NCI-H226 (cell line): ENCODE measurements around the gene SLC19A1.
"Not testable (repeated sequence)": the region's sequence is repeated elsewhere in the genome, so short reads cannot be mapped to it uniquely, and the experiment has no call there.

Source experiments
- DNase-seq: peaks from one replicate; pipeline ENCODE4 v3.0.0-alpha.2; 2015

The SLC19A1 gene

DNA sequence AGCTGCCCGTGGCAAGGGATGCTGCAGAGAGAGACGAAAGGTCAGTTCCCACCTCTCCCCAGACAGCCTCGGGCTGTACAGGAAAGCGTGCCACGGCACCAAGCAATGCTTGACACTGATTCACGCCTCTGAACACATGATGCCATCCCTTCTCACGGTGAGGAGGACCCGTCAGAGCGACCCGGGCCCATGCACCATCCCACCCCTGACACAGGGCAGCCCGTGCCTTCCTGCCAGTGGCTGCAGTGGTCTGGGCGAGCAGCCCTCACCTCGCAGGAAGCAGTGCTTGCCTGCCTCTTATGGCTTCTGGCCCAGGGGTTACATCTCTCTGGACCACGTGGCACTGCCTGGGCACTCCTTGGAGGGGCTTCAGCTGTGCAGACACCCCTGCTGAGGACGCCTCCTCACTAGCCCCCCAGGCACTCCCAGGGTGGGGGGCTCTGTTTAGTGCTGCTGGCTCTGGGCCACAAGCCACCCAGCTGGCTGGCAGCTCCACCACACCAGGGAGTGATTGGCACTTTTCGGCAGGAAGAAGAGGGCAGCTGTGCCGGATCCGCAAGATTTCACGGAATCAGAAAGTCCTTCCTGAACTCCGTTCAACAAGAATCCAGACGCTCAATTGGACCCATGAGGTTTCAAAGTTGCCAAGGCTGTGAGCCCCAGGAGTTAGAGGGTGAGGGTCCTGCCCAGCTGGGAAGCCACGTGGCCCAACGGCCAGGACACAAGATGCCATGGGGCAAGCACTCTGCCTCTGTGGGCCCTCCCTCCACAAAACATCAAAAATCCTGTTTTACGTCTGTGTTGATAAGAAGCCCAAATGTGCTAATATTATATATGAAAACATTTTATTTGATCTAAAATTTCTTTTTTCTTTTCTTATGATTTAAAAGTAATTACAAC is 34.8 kb upstream of the SLC19A1 start:
- no peak for DNase-seq

DNA sequence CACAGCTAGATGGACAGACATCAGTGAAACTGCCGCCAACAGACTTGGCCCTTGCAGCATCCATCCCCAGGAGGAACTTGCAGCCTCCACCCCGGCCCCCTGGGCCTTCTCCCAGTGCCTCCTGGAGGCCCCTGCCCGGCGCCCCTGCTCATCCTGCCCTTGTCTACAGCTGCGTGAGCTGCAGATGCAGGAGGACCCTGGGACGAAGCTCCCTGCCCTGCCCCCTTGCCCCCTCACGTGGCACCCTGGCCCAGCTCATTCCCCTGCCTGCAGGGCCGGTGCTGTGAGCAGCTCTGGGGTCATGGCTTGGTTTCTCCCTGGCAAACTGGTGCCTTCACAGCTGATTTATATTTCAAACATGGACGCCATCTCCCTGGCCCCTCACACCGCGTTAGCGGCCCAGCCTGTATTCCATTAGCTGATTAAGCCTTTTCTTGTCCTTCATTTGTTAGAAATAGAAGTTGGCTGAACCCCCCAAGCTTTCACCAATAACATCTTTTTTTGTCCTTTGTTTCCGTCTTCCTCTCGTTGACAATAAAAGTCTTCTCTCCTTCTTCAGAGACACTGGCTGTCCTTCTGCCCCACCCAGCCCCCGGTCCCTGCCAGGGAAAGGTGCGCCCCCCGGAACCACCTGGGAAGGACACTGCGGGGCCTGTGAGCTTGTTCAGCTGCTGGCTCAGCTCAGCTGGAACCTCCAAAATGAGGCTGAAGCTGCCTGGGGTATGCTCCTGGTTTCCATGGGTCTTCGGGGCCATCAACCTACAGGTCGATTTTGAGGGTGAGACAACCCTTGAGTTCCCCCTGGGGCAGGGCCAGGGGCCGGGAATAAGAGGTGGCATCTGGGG is 34.0 kb upstream of the SLC19A1 start:
- DNase-seq, result no peak

DNA sequence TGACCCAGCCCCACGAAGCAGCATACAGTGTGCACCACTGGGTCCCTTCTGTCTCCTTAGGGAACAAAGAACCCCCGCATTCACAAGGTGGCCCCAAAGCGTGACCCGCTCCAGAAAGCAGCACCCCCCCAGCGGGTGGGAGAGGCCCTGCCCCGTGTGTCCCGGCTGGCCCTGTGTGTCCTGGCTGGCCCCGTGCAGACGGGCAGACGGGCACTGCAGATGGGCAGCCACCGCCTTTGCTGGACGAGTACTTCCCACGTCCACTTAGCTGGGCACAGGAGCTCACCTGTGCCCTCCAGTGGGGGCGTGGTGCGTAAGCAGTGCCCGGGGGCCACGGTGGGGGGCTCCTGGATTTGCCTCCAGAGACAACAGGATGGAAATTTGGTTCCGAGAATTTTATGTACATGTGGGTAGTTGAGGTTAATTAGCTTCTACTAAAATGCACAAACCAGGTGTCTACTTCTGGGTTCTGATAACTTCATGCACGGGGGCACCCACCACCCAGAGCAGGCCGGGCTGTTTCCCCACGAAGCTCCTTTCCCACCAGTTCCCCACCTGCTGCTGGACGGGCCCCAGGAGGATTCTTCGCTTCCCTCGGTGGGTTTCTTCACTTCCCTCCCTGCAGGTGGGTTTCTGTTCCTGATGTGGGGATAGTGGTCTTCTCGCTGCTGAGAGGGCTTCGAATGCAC is 33.2 kb upstream of the SLC19A1 start:
- no peak for DNase-seq

DNA sequence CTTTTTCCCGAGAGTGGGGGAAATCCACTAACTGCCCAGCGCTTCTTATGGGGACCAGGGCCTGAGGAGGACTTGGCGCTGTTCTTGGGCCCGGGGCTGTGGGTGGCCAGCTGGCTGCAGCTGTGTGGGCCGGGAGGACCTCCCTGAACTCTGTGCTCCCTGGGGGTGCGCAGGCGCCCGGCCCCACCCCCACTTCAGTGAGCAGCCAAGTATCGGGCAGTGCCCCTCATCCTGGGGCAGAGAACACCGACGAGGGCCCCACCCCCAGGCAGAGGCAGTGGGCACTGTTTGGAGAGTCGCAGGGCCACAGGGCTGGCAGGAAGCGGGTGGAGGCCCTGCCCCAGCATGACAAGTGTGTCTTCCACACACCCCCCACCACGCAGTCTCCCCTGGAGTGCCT is 32.5 kb upstream of the SLC19A1 start:
- no peak for DNase-seq

GRCh38 chr21:45574081-45574501 is 31.9 kb upstream of the SLC19A1 start:
- no peak for DNase-seq

GRCh38 chr21:45573452-45574035 is 31.3 kb upstream of the SLC19A1 start:
- no peak for DNase-seq

DNA sequence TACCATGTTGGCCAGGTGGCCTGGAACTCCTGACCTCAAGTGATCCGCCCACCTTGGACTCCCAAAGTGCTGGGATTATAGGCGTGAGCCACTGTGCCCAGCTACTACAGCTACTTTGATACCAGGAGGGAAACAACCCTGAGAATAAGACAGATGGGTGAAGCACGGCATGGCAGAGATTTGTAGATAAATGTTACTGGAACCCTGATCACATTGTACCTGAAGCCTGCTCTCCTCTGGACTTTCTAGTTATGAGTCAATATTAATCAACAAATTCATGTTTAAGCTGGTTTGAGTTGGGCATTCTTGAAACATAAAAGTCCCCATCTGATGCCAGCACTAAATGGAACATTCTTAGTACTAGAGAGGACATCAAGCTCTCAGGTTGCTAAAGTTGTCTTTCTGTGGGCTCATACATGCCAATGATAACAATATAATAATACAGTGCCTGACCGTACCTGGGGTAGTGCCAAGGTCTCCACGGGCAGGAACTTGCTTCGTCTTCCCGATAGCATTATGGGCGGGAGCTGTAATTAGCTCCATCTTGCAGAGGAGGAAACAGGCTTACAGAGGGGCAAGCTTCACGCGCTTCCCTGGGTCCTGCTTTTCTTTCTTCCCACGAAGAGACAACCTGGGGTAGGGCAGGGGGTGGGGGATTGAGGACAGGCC is 30.7 kb upstream of the SLC19A1 start:
- DNase-seq, result no peak

DNA sequence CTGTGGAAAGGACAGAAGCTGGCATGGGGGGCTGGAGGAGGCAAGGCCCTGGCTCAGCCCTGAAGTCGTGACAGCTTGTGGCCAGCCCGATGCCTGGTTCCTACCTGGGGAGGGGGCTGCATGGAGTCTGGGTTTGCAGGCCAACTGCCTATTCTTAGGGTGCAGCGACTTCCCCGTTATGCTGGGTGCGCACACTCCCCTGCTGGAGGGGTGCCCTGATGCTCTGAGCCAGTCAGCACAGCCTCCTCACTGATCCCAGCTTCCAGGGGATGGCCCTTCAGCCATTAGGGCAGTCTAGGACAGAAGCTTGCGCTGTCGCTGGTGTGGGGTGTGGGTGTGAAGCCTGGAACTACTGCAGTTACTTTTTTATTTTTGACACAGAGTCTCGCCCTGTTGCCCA is 30.0 kb upstream of the SLC19A1 start:
- DNase-seq, result no peak

GRCh38 chr21:45571641-45572040 is 29.4 kb upstream of the SLC19A1 start:
- DNase-seq, result no peak

GRCh38 chr21:45570826-45571601 is 28.8 kb upstream of the SLC19A1 start:
- no peak for DNase-seq

DNA sequence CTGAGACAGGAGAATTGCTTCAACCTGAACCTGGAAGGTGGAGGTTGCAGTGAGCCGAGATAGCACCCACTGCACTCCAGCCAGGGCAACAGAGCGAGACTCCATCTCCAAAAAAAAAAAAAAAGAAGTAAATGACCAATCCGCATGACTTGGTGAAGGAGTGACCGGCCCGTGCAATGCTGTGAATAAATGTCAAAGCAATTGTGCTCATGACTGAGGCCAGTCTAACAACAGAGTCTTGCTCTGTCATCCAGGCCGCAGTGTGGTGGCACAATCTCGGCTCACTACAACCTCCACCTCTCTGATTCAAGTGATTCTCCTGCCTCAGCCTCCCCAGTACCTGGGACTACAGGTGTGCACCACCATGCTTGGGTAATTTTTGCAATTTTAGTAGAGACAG is 27.8 kb upstream of the SLC19A1 start:
- no peak for DNase-seq

DNA sequence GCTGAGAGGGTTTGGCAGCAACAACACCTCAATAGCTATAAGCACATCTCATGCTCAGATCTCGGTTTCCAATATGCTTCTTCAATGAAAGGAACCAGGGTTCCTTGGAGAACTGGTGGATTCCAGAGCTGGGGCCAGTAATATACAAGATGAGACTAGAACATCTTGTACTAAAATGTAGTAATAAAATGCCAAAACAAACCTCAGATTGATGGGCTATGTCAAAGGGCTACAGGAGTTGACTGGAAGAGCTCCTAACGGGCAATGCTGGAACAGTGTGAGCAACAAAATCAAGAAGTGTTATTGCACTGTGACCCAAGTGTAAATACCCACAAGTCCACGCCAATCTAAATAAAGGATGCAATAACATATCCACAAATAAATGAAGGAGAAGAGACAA is 26.1 kb upstream of the SLC19A1 start:
- DNase-seq, result no peak

GRCh38 chr21:45564137-45564536 is 21.9 kb upstream of the SLC19A1 start:
- not testable (repeated sequence) for DNase-seq

- no peak for DNase-seq
These were observed 20.7 kb upstream of the SLC19A1 start for GRCh38 chr21:45562965-45563364.

- no peak for DNase-seq
These were observed 20.2 kb upstream of the SLC19A1 start for GRCh38 chr21:45562402-45562801.

- not testable (repeated sequence) for DNase-seq
These were observed 19.0 kb upstream of the SLC19A1 start for GRCh38 chr21:45561241-45561640.

GRCh38 chr21:45560106-45561021 is 18.1 kb upstream of the SLC19A1 start:
- no peak for DNase-seq

GRCh38 chr21:45559216-45560105 is 17.2 kb upstream of the SLC19A1 start:
- no peak for DNase-seq

DNA sequence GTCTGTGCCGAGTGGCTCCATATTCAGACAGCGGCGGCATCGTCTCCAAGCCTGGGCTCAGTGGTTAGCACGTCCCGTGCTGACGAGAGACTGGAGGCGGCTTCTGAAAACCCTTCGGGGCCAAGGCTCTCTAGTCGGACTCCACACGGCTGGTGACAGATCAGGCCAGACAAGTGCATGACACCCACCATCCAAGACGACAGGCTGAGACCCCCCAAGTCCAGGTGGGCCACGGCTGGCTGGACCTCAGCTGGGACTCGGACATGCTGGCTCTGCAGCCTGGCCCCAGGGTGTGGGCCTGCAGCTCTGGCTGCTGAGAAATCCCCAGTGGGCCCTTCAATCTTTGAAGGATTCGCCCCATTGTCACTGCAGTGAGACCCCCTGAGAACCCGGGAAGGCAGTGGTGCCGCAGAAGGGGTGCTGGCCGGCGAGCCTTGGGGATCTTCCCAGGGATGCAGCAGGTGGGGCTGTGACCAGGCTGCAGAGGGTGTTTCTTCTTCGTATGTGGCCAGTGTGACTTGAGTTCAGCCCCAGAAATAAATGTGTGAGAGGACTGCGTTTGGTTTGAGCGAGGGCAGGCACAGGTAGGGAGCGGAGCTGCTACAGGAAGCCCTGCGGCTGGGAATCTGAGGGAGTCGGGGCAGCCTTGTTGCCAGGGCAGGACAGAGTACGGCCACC is 15.9 kb upstream of the SLC19A1 start:
- DNase-seq, result no peak
